IPS-18c (cell line): ENCODE data around the gene FAM237B.

Source experiments
- H3K4me3 ChIP-seq: 2 replicates; pipeline ENCODE4 v1.7.0; 2013; ENCODE audit warnings: low read depth, mild to moderate bottlenecking, low read length, moderate library complexity; ENCODE audit not compliant: insufficient read depth
- H3K9me3 ChIP-seq: one replicate; pipeline ENCODE4 v1.6.1; 2013; ENCODE audit warnings: mild to moderate bottlenecking, low read length, moderate library complexity; ENCODE audit not compliant: control insufficient read depth, insufficient read depth

The FAM237B gene

GRCh38 chr7:90311175-90311574 lies 9.9 kb downstream of the FAM237B start:
- Histone ChIP-seq H3K9me3 (no peaks in the 10 kb centered on the region), H3K4me3 (no peak overlapping the region)

DNA sequence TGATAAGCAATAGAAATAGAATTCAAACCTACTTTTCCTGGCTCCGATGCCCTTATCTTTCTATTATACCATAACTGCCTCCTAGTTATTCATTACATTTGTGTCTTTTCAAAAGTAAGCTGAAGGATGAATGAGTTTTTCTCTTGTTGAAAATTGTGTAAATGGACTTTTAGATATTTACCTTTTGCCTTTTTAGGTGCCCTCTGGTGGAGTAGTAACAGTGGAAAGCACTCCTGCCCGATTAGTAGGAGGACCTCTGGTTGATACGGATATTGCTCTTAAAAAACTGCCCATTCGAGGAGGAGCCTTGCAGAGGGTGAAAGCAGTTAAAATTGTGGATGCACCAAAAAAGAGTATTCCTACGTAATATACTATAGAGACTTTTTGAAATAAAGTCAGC lies 11.2 kb downstream of the FAM237B start:
- no peak overlapping the region for H3K4me3 ChIP-seq
- H3K9me3 ChIP-seq: no peaks in the 10 kb centered on the region

- H3K9me3 ChIP-seq: no peaks in the 10 kb centered on the region
- H3K4me3 ChIP-seq: no peak overlapping the region
These were observed 17.9 kb downstream of the FAM237B start for GRCh38 chr7:90303241-90303640.

DNA sequence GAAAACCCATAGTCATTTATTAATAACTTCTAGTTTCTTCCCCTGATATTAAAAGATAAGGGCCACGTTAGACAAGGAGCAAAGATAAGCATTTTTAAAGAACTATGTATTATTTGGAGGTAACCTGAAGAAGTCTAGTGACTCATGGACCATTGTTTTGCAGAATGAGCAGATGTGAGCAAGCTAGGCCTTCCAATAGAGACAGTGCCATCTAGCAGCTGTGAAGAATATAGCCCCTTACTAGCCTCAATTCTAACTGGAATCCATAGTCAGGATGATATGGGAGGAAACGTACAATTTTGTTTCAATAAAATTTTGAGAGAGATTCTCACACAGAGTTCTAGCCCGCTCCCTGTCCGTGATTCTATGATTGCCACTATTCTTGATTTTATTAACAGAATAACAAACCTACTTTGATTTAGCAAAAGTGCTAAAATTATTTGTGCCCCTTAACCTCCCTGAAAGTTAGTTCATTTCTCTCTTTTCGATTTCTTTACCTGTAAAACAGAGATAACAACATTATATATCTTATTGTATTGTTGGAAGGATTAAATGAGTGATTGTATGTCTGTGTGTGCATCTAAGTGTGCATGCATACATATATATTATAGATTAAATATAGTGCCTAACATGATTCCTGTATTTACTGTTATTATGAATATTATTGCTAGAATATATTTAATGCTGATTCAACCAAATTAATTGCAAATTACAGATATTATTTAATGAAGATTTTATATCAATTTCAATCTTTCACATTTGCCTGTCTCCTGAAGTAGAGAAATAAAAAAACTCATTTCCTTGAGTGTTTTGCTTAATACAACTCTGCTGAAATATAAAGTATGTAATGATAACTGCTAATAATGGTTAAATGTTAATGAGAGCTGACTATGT lies 22.7 kb downstream of the FAM237B start:
- Histone ChIP-seq H3K9me3 (no peaks in the 10 kb centered on the region), H3K4me3 (no peak overlapping the region)

- no peaks in the 10 kb centered on the region for H3K9me3 ChIP-seq
- no peak overlapping the region for H3K4me3 ChIP-seq
These were observed 30.6 kb downstream of the FAM237B start for GRCh38 chr7:90290244-90291113.

GRCh38 chr7:90288154-90288553 lies 33.0 kb downstream of the FAM237B start:
- Histone ChIP-seq H3K4me3 (no peak overlapping the region), H3K9me3 (no peaks in the 10 kb centered on the region)

DNA sequence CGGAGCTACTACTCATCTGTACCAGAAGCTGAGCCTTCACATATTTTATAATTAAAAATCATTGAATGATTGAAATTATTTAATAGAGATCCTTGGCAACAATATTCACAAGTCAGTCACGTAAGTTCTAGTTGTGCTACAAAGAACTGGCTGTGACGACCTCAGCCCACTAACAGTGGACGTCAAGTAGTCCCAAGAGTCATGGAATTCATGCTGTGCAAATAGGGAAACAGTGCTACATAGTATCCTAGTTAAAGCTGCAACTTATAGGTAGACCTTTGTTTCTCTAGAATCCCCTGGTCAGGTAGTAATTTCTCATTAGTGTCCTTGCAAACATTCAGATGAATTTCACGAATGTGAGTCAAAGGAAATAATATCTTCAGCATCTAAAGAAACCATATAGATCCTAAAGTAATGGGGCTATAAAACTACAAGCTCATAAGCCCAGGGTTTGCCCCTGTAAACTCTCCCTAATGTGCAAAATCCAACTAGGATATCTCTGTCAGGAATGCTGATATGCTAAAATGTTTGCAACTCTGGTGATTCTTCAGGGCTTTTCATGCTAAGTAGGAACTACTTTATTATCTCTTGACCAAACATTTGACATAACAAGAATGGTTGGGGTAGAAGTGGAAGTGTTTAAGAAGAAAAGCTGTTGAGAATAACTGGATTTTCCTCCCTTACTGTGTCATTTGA lies 44.9 kb downstream of the FAM237B start:
- Histone ChIP-seq H3K4me3 (no peak overlapping the region), H3K9me3 (no peaks in the 10 kb centered on the region)

DNA sequence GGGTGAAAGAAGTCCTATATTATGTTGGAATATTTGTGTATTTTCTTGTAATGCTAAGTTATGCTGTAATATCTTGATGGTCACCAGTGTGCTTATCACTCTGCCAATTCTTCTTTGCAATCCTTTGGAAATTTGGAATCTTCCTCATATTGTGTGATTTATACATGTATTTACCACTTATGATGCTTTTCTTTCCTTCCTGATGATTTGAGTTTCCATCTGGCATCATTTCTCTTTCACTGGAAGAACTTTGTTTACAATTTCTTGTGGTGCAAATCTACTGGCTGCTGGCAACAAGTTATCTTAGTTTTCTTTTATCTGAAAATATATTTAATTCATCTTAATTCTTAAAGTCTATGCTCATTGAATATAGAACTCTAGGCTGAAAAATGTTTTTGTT lies 46.9 kb downstream of the FAM237B start:
- no peaks in the 10 kb centered on the region for H3K9me3 ChIP-seq
- H3K4me3 ChIP-seq: no peak overlapping the region

- Histone ChIP-seq H3K9me3 (no peaks in the 10 kb centered on the region), H3K4me3 (no peak overlapping the region)
These were observed 48.9 kb downstream of the FAM237B start for GRCh38 chr7:90272242-90272641.

- no peak overlapping the region for H3K4me3 ChIP-seq
- no peaks in the 10 kb centered on the region for H3K9me3 ChIP-seq
These were observed 49.4 kb downstream of the FAM237B start for GRCh38 chr7:90271753-90272152.

GRCh38 chr7:90270431-90271178 lies 50.5 kb downstream of the FAM237B start:
- Histone ChIP-seq H3K9me3 (no peaks in the 10 kb centered on the region), H3K4me3 (no peak overlapping the region)

GRCh38 chr7:90269163-90269562 lies 51.9 kb downstream of the FAM237B start:
- Histone ChIP-seq H3K9me3 (no peaks in the 10 kb centered on the region), H3K4me3 (no peak overlapping the region)

DNA sequence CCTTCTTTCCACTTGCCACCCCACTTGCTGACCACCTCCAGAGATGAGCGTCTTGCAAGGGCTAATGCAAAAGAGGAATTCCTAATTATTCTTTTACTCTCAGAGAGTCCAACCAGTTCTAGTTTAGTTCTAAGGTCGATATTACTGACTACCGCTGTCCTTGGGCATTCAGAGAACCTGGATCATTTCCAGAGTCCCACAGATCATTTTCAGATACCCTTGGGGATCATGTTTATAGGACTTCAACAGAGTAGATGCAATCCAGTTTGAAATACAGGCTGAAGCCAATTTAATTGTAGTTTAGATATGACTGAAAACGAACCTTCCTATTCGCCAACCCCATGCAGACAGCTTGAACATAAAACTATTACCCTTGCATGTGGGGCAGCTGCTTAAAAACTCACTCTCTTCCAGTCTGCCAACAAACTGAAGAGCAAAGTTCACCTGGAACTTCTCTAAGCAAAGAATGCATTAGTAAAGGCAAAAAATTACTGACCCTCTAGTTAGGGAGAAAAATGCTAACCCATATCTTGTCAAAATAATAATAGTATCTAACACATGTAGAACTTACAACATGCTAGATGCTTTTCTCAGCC lies 53.7 kb downstream of the FAM237B start:
- H3K4me3 ChIP-seq: no peak overlapping the region
- no peaks in the 10 kb centered on the region for H3K9me3 ChIP-seq

DNA sequence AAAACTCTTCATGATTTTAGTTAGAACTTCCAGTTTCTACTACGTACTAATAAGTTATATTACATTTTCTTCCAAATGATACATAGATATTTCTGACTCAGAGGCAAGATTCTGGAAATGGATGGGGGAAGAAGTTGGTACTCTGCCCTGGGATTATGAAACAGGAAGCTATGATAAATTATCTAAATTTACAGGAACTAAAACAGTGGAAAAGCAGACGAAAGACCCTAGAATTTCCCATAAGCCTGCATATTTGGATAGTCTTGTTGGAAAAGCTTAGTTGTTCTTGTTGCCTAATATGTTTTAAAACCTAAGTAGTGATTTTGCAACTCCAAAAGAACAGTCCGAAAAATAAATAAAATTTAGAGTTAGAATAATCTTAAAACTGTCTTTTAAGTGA lies 54.3 kb downstream of the FAM237B start:
- H3K9me3 ChIP-seq: no peaks in the 10 kb centered on the region
- H3K4me3 ChIP-seq: no peak overlapping the region
